Measurements from ENCODE around the gene VAV3. TPM values are rescaled to one million over a fixed set of nuclear protein-coding genes. Genes with fewer than 3 reads are reported as not detected.
A peak's percentile ranks its signal among the peaks of the same experiment; 100 is the strongest.

VAV3 gene
- total RNA-seq, 1 experiment from 2014 or later = 0.57 TPM

DNA sequence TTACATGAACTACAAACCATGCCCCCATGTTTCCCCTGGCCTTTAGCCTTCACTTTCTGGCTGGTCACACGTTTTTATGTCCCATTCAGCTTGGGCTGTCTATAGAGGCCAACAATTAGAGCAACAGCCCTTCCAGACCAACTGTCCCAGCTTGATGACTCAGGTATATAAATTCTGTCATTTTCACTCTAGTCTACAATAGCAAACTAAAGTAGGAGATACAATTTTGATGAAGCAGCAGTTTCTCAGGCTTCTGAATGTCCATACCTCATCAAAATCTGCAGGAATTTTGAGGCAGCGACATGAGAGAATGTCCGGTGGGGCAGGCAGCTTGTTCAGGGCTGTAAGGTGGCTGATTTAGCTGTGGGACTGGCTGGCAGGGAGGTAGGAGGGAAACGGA lies 45.6 kb upstream of the VAV3 start:
- Mint-ChIP-seq H3K4me1 (ENCODE audit: low read depth, unreplicated experiment) (no peaks in the 10 kb centered on the region), H3K27ac (ENCODE audit: unreplicated experiment) (no peak overlapping the region), H3K4me3 (ENCODE audit: unreplicated experiment) (no peak overlapping the region), H3K27me3 (ENCODE audit: insufficient read depth, unreplicated experiment) (no peaks in the 10 kb centered on the region), H3K9me3 (ENCODE audit: unreplicated experiment) (no peaks in the 10 kb centered on the region), H3K36me3 (ENCODE audit: insufficient read depth, unreplicated experiment) (no peaks in the 10 kb centered on the region)
- Histone ChIP-seq H3K9me3 (no peaks in the 10 kb centered on the region), H3K4me1 (no peaks in the 10 kb centered on the region), H3K27me3 (replicated peaks; ENCODE audit: control insufficient read depth, insufficient read depth, low read length) (no peaks in the 10 kb centered on the region), H3K4me3 (ENCODE audit: low read depth, low read length) (no peak overlapping the region), H3K36me3 (ENCODE audit: control insufficient read depth, insufficient read depth, low read length) (no peaks in the 10 kb centered on the region)
- intact Hi-C loops (cut with micrococcal nuclease; ENCODE audit: unreplicated experiment) = no loop called here
- DNase-seq = no peak
- BruUV-seq (replicated peaks) = no TSS peak
- ChIA-PET CTCF (no interaction called here), POLR2A (no interaction called here)
- TF ChIP-seq, protein P1, sequence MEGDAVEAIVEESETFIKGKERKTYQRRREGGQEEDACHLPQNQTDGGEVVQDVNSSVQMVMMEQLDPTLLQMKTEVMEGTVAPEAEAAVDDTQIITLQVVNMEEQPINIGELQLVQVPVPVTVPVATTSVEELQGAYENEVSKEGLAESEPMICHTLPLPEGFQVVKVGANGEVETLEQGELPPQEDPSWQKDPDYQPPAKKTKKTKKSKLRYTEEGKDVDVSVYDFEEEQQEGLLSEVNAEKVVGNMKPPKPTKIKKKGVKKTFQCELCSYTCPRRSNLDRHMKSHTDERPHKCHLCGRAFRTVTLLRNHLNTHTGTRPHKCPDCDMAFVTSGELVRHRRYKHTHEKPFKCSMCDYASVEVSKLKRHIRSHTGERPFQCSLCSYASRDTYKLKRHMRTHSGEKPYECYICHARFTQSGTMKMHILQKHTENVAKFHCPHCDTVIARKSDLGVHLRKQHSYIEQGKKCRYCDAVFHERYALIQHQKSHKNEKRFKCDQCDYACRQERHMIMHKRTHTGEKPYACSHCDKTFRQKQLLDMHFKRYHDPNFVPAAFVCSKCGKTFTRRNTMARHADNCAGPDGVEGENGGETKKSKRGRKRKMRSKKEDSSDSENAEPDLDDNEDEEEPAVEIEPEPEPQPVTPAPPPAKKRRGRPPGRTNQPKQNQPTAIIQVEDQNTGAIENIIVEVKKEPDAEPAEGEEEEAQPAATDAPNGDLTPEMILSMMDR (IDR thresholded peaks at IDR 0.05; ENCODE audit: insufficient read depth in 1 of 2, low read depth in 1 of 2, low read length in 1 of 2, severe bottlenecking in 1 of 2, unreplicated experiment in 1 of 2) = no peak

DNA sequence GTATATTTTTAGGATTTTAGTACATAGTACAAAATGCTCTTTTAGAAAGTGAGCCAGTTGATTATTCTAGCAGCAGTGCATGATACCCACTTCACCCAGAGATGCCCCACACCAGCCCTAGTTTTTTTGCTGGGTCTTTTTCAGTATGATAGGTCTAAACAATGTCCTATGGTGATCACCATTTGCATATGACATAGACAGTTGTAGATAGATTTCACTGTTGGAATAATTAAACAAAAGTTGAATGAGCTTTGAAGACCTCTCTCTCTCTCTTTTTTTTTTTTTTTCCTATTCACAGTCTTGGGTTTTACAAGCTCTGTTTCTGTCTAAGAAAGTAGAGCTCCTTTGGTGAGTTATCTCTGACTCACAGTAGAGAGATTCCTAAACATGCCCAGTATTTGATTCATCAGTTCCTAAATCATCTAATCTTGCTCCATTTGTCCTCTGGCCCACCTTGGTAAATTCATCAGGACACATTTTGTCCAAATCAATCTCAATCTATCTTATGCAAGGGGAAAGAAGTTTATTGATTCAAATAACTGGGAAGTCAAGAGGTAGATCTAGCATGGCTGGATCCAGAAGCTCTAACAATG lies 44.7 kb upstream of the VAV3 start:
- Mint-ChIP-seq H3K27ac (ENCODE audit: unreplicated experiment) (no peak overlapping the region), H3K4me1 (ENCODE audit: low read depth, unreplicated experiment) (no peaks in the 10 kb centered on the region), H3K36me3 (ENCODE audit: insufficient read depth, unreplicated experiment) (no peaks in the 10 kb centered on the region), H3K9me3 (ENCODE audit: unreplicated experiment) (no peaks in the 10 kb centered on the region), H3K4me3 (ENCODE audit: unreplicated experiment) (no peak overlapping the region), H3K27me3 (ENCODE audit: insufficient read depth, unreplicated experiment) (no peaks in the 10 kb centered on the region)
- no peaks in the 10 kb centered on the region for H3K36me3 ChIP-seq (ENCODE audit: control insufficient read depth, insufficient read depth, low read length)
- POLR2A ChIA-PET = no interaction called here
- no peaks in the 10 kb centered on the region for H3K4me1 ChIP-seq
- no peak overlapping the region for H3K4me3 ChIP-seq (ENCODE audit: low read depth, low read length)
- no peak for DNase-seq
- CTCF ChIA-PET = no interaction called here
- H3K9me3 ChIP-seq = no peaks in the 10 kb centered on the region
- no peaks in the 10 kb centered on the region for H3K27me3 ChIP-seq (replicated peaks; ENCODE audit: control insufficient read depth, insufficient read depth, low read length)
- no TSS peak for BruUV-seq (replicated peaks)
- TF ChIP-seq, protein P1 (IDR thresholded peaks at IDR 0.05; ENCODE audit: insufficient read depth in 1 of 2, low read depth in 1 of 2, low read length in 1 of 2, severe bottlenecking in 1 of 2, unreplicated experiment in 1 of 2) = no peak
- intact Hi-C loops (cut with micrococcal nuclease; ENCODE audit: unreplicated experiment) = no loop called here

DNA sequence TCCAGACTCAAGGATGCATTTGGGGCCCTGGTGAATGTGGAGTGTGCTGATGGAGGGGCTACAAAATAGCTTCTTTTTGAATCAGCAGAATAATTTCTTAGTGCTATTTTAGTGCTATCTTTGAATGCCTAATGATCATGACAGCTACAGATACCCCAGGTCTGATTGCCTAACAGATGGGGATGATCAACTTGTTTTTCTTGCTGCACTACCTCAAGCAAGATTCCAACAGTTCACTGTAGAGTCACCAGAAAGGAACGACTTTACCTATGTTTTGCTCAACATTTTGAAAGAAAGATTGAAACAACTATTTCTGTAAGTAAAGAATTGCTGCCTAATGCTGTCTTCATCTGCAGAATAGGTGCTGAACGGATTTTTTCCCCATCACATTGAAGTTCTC lies 42.6 kb upstream of the VAV3 start:
- H3K27ac Mint-ChIP-seq (ENCODE audit: unreplicated experiment) = no peak overlapping the region
- BruUV-seq (replicated peaks) = no TSS peak
- DNase-seq = peak in 1 of 2 experiments; percentile 2
- Histone ChIP-seq H3K27me3 (replicated peaks; ENCODE audit: control insufficient read depth, insufficient read depth, low read length) (no peaks in the 10 kb centered on the region), H3K4me1 (no peaks in the 10 kb centered on the region), H3K36me3 (ENCODE audit: control insufficient read depth, insufficient read depth, low read length) (no peaks in the 10 kb centered on the region), H3K9me3 (no peaks in the 10 kb centered on the region), H3K4me3 (ENCODE audit: low read depth, low read length) (no peak overlapping the region)
- intact Hi-C loops (cut with micrococcal nuclease; ENCODE audit: unreplicated experiment) = no loop called here
- ChIA-PET CTCF (no interaction called here), POLR2A (no interaction called here)
- H3K4me1 Mint-ChIP-seq (ENCODE audit: low read depth, unreplicated experiment) = no peaks in the 10 kb centered on the region
- no peaks in the 10 kb centered on the region for H3K36me3 Mint-ChIP-seq (ENCODE audit: insufficient read depth, unreplicated experiment)
- TF ChIP-seq, protein P1 (IDR thresholded peaks at IDR 0.05; ENCODE audit: insufficient read depth in 1 of 2, low read depth in 1 of 2, low read length in 1 of 2, severe bottlenecking in 1 of 2, unreplicated experiment in 1 of 2) = no peak
- no peak overlapping the region for H3K4me3 Mint-ChIP-seq (ENCODE audit: unreplicated experiment)
- H3K9me3 Mint-ChIP-seq (ENCODE audit: unreplicated experiment) = no peaks in the 10 kb centered on the region
- H3K27me3 Mint-ChIP-seq (ENCODE audit: insufficient read depth, unreplicated experiment) = no peaks in the 10 kb centered on the region

Measured in Caco-2 (cell line).